ENCODE measurements around the gene AKNAD1.
A peak's percentile ranks its signal among the peaks of the same experiment; 100 is the strongest.

Gene AKNAD1

GRCh38 chr1:108815566-108815965 lies 41.3 kb downstream of the AKNAD1 start:
- no peak overlapping the region for H3K9ac ChIP-seq (ENCODE audit: low read length in 2 of 2)
- no peaks in the 10 kb centered on the region for H3K9me3 ChIP-seq (ENCODE audit: control insufficient read depth in 2 of 2, low read length in 2 of 2)
- peak overlapping the region; percentile 94 for H3K27ac ChIP-seq (ENCODE audit: low read length)
- H3K27me3 ChIP-seq (ENCODE audit: control insufficient read depth in 1 of 2, insufficient read depth in 2 of 2, low read length in 2 of 2): no peaks in the 10 kb centered on the region
- no peaks in the 10 kb centered on the region for H3K36me3 ChIP-seq (ENCODE audit: control insufficient read depth in 2 of 2, insufficient read depth in 2 of 2, low read length in 2 of 2)
- H3K4me3 ChIP-seq (ENCODE audit: low read length in 2 of 2): no peak overlapping the region
- H3K4me1 ChIP-seq (ENCODE audit: control insufficient read depth, insufficient read depth, low read length): peaks cover 34% of the 10 kb centered on the region

- H3K36me3 ChIP-seq (ENCODE audit: control insufficient read depth in 2 of 2, insufficient read depth in 2 of 2, low read length in 2 of 2): peaks cover 0 to 3% of the 10 kb centered on the region in 2 donors
- H3K4me3 ChIP-seq (ENCODE audit: low read length in 2 of 2): peak overlapping the region; percentile 10 to 23
- H3K4me1 ChIP-seq (ENCODE audit: control insufficient read depth, insufficient read depth, low read length): peaks cover 34% of the 10 kb centered on the region
Observed at GRCh38 chr1:108814343-108815125, 42.4 kb downstream of the AKNAD1 start.

GRCh38 chr1:108813326-108813725 lies 43.6 kb downstream of the AKNAD1 start:
- Histone ChIP-seq H3K9me3 (ENCODE audit: control insufficient read depth in 2 of 2, low read length in 2 of 2) (no peaks in the 10 kb centered on the region), H3K36me3 (ENCODE audit: control insufficient read depth in 2 of 2, insufficient read depth in 2 of 2, low read length in 2 of 2) (peaks cover 1 to 3% of the 10 kb centered on the region in 2 donors), H3K4me3 (ENCODE audit: low read length in 2 of 2) (no peak overlapping the region), H3K27me3 (ENCODE audit: control insufficient read depth in 1 of 2, insufficient read depth in 2 of 2, low read length in 2 of 2) (no peaks in the 10 kb centered on the region), H3K9ac (ENCODE audit: low read length in 2 of 2) (no peak overlapping the region), H3K27ac (ENCODE audit: low read length) (no peak overlapping the region), H3K4me1 (ENCODE audit: control insufficient read depth, insufficient read depth, low read length) (peaks cover 32% of the 10 kb centered on the region)

More at GRCh38 chr1:108814343-108815125, 42.4 kb downstream of the AKNAD1 start:
- H3K27ac ChIP-seq (ENCODE audit: low read length): peak overlapping the region; percentile 94
- no peaks in the 10 kb centered on the region for H3K9me3 ChIP-seq (ENCODE audit: control insufficient read depth in 2 of 2, low read length in 2 of 2)
- H3K27me3 ChIP-seq (ENCODE audit: control insufficient read depth in 1 of 2, insufficient read depth in 2 of 2, low read length in 2 of 2): no peaks in the 10 kb centered on the region
- H3K9ac ChIP-seq (ENCODE audit: low read length in 2 of 2): no peak overlapping the region

GRCh38 chr1:108811611-108812010 lies 45.3 kb downstream of the AKNAD1 start:
- H3K36me3 ChIP-seq (ENCODE audit: control insufficient read depth in 2 of 2, insufficient read depth in 2 of 2, low read length in 2 of 2): peaks cover 5 to 8% of the 10 kb centered on the region in 2 donors
- H3K4me1 ChIP-seq (ENCODE audit: control insufficient read depth, insufficient read depth, low read length): peaks cover 20% of the 10 kb centered on the region
- no peak overlapping the region for H3K27ac ChIP-seq (ENCODE audit: low read length)
- no peak overlapping the region for H3K9ac ChIP-seq (ENCODE audit: low read length in 2 of 2)
- no peaks in the 10 kb centered on the region for H3K9me3 ChIP-seq (ENCODE audit: control insufficient read depth in 2 of 2, low read length in 2 of 2)
- H3K4me3 ChIP-seq (ENCODE audit: low read length in 2 of 2): no peak overlapping the region
- no peaks in the 10 kb centered on the region for H3K27me3 ChIP-seq (ENCODE audit: control insufficient read depth in 1 of 2, insufficient read depth in 2 of 2, low read length in 2 of 2)

GRCh38 chr1:108808438-108808837 lies 48.5 kb downstream of the AKNAD1 start:
- H3K9me3 ChIP-seq (ENCODE audit: control insufficient read depth in 2 of 2, low read length in 2 of 2): no peaks in the 10 kb centered on the region
- no peak overlapping the region for H3K9ac ChIP-seq (ENCODE audit: low read length in 2 of 2)
- peaks cover 15 to 17% of the 10 kb centered on the region in 2 donors for H3K36me3 ChIP-seq (ENCODE audit: control insufficient read depth in 2 of 2, insufficient read depth in 2 of 2, low read length in 2 of 2)
- H3K27ac ChIP-seq (ENCODE audit: low read length): no peak overlapping the region
- no peaks in the 10 kb centered on the region for H3K27me3 ChIP-seq (ENCODE audit: control insufficient read depth in 1 of 2, insufficient read depth in 2 of 2, low read length in 2 of 2)
- no peaks in the 10 kb centered on the region for H3K4me1 ChIP-seq (ENCODE audit: control insufficient read depth, insufficient read depth, low read length)
- H3K4me3 ChIP-seq (ENCODE audit: low read length in 2 of 2): no peak overlapping the region

- H3K9ac ChIP-seq (ENCODE audit: low read length in 2 of 2): no peak overlapping the region
Observed at GRCh38 chr1:108803548-108803947, 53.3 kb downstream of the AKNAD1 start.

GRCh38 chr1:108801101-108801500 lies 55.8 kb downstream of the AKNAD1 start:
- H3K4me3 ChIP-seq (ENCODE audit: low read length in 2 of 2): no peak overlapping the region
- H3K27me3 ChIP-seq (ENCODE audit: control insufficient read depth in 1 of 2, insufficient read depth in 2 of 2, low read length in 2 of 2): no peaks in the 10 kb centered on the region
- no peak overlapping the region for H3K27ac ChIP-seq (ENCODE audit: low read length)
- peaks cover 18 to 22% of the 10 kb centered on the region in 2 donors for H3K36me3 ChIP-seq (ENCODE audit: control insufficient read depth in 2 of 2, insufficient read depth in 2 of 2, low read length in 2 of 2)
- no peaks in the 10 kb centered on the region for H3K9me3 ChIP-seq (ENCODE audit: control insufficient read depth in 2 of 2, low read length in 2 of 2)
- H3K4me1 ChIP-seq (ENCODE audit: control insufficient read depth, insufficient read depth, low read length): no peaks in the 10 kb centered on the region
- no peak overlapping the region for H3K9ac ChIP-seq (ENCODE audit: low read length in 2 of 2)

More at GRCh38 chr1:108803548-108803947, 53.3 kb downstream of the AKNAD1 start:
- peaks cover 20 to 29% of the 10 kb centered on the region in 2 donors for H3K36me3 ChIP-seq (ENCODE audit: control insufficient read depth in 2 of 2, insufficient read depth in 2 of 2, low read length in 2 of 2)
- H3K27me3 ChIP-seq (ENCODE audit: control insufficient read depth in 1 of 2, insufficient read depth in 2 of 2, low read length in 2 of 2): no peaks in the 10 kb centered on the region
- H3K4me3 ChIP-seq (ENCODE audit: low read length in 2 of 2): no peak overlapping the region
- no peaks in the 10 kb centered on the region for H3K4me1 ChIP-seq (ENCODE audit: control insufficient read depth, insufficient read depth, low read length)
- no peak overlapping the region for H3K27ac ChIP-seq (ENCODE audit: low read length)
- no peaks in the 10 kb centered on the region for H3K9me3 ChIP-seq (ENCODE audit: control insufficient read depth in 2 of 2, low read length in 2 of 2)

- Histone ChIP-seq H3K27me3 (ENCODE audit: control insufficient read depth in 1 of 2, insufficient read depth in 2 of 2, low read length in 2 of 2) (no peaks in the 10 kb centered on the region), H3K4me3 (ENCODE audit: low read length in 2 of 2) (no peak overlapping the region), H3K4me1 (ENCODE audit: control insufficient read depth, insufficient read depth, low read length) (no peaks in the 10 kb centered on the region), H3K27ac (ENCODE audit: low read length) (no peak overlapping the region), H3K9me3 (ENCODE audit: control insufficient read depth in 2 of 2, low read length in 2 of 2) (no peaks in the 10 kb centered on the region), H3K9ac (ENCODE audit: low read length in 2 of 2) (no peak overlapping the region), H3K36me3 (ENCODE audit: control insufficient read depth in 2 of 2, insufficient read depth in 2 of 2, low read length in 2 of 2) (peaks cover 9 to 24% of the 10 kb centered on the region in 2 donors)
Observed at GRCh38 chr1:108799001-108799400, 57.9 kb downstream of the AKNAD1 start.

- no peaks in the 10 kb centered on the region for H3K4me1 ChIP-seq (ENCODE audit: control insufficient read depth, insufficient read depth, low read length)
- peaks cover 6 to 19% of the 10 kb centered on the region in 2 donors for H3K36me3 ChIP-seq (ENCODE audit: control insufficient read depth in 2 of 2, insufficient read depth in 2 of 2, low read length in 2 of 2)
- no peak overlapping the region for H3K4me3 ChIP-seq (ENCODE audit: low read length in 2 of 2)
- H3K27ac ChIP-seq (ENCODE audit: low read length): no peak overlapping the region
- no peaks in the 10 kb centered on the region for H3K27me3 ChIP-seq (ENCODE audit: control insufficient read depth in 1 of 2, insufficient read depth in 2 of 2, low read length in 2 of 2)
- H3K9ac ChIP-seq (ENCODE audit: low read length in 2 of 2): no peak overlapping the region
- H3K9me3 ChIP-seq (ENCODE audit: control insufficient read depth in 2 of 2, low read length in 2 of 2): peaks cover 0 to 3% of the 10 kb centered on the region in 2 donors
Observed at GRCh38 chr1:108792420-108792819, 64.5 kb downstream of the AKNAD1 start.

- Histone ChIP-seq H3K27ac (ENCODE audit: low read length) (no peak overlapping the region), H3K27me3 (ENCODE audit: control insufficient read depth in 1 of 2, insufficient read depth in 2 of 2, low read length in 2 of 2) (no peaks in the 10 kb centered on the region), H3K9me3 (ENCODE audit: control insufficient read depth in 2 of 2, low read length in 2 of 2) (peaks cover 0 to 3% of the 10 kb centered on the region in 2 donors), H3K4me3 (ENCODE audit: low read length in 2 of 2) (no peak overlapping the region), H3K9ac (ENCODE audit: low read length in 2 of 2) (no peak overlapping the region), H3K36me3 (ENCODE audit: control insufficient read depth in 2 of 2, insufficient read depth in 2 of 2, low read length in 2 of 2) (peaks cover 4 to 19% of the 10 kb centered on the region in 2 donors), H3K4me1 (ENCODE audit: control insufficient read depth, insufficient read depth, low read length) (no peaks in the 10 kb centered on the region)
Observed at GRCh38 chr1:108791790-108792189, 65.1 kb downstream of the AKNAD1 start.

GRCh38 chr1:108785880-108786279 lies 71.0 kb downstream of the AKNAD1 start:
- H3K4me3 ChIP-seq (ENCODE audit: low read length in 2 of 2): no peak overlapping the region
- no peak overlapping the region for H3K27ac ChIP-seq (ENCODE audit: low read length)
- peaks cover 0 to 6% of the 10 kb centered on the region in 2 donors for H3K9me3 ChIP-seq (ENCODE audit: control insufficient read depth in 2 of 2, low read length in 2 of 2)
- H3K9ac ChIP-seq (ENCODE audit: low read length in 2 of 2): no peak overlapping the region
- no peaks in the 10 kb centered on the region for H3K4me1 ChIP-seq (ENCODE audit: control insufficient read depth, insufficient read depth, low read length)
- H3K36me3 ChIP-seq (ENCODE audit: control insufficient read depth in 2 of 2, insufficient read depth in 2 of 2, low read length in 2 of 2): peaks cover 20 to 23% of the 10 kb centered on the region in 2 donors
- H3K27me3 ChIP-seq (ENCODE audit: control insufficient read depth in 1 of 2, insufficient read depth in 2 of 2, low read length in 2 of 2): no peaks in the 10 kb centered on the region

Measured in stomach smooth muscle (tissue), 2 donors.